ENCODE results near the gene EPC2. TPM values are rescaled to one million over a fixed set of nuclear protein-coding genes. Genes with fewer than 3 reads are reported as not detected.
A peak's percentile ranks its signal among the peaks of the same experiment; 100 is the strongest.

The EPC2 gene
- total and polyA plus RNA-seq, 2 of the 8 experiments (the other 6 are each of a cell fraction or from before 2014, with no cell fraction given), result 16.1 to 25.7 TPM

DNA sequence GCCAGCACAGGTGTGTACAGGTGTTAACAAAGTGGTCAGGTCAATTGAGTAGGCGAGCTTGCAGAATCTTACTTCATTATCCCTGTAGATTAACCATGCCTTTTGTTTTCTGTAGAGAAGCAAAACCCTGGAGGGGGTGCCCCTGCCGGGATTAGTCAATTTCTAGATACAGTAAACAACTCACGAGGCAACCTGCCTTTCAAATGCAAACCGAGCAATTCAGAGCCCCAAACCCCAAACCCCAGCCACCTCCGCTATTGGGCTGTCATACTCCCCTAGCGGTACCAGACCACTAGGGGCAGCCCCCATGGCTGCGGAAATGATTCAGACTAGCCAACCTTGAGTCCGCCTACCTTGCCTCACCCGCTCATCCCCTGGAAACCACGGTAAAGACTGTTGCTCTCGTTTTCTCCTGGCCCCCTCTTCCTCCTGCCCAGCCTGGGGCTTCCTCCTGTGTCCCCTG, 169.1 kb downstream of the EPC2 start (continued):
- TF ChIP-seq CHD7 (IDR thresholded peaks at IDR 0.05; ENCODE audit: insufficient replicate concordance, low read length) (peak; percentile 71), CBX8 (IDR thresholded peaks at IDR 0.05; ENCODE audit: borderline replicate concordance, low read depth, low read length) (no peak), BCL11A (IDR thresholded peaks at IDR 0.05; ENCODE audit: low read depth in 2 of 2, low read length in 2 of 2) (peak in 1 of 2 experiments; percentile 25)
- TF ChIP-seq, protein P1, sequence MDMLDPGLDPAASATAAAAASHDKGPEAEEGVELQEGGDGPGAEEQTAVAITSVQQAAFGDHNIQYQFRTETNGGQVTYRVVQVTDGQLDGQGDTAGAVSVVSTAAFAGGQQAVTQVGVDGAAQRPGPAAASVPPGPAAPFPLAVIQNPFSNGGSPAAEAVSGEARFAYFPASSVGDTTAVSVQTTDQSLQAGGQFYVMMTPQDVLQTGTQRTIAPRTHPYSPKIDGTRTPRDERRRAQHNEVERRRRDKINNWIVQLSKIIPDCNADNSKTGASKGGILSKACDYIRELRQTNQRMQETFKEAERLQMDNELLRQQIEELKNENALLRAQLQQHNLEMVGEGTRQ (IDR thresholded peaks at IDR 0.05; ENCODE audit: low read length), result no peak

Data from H1 (cell line).